Right lobe of liver (tissue), 6 donors: Measurements from ENCODE around the gene NPC1. TPM values are rescaled to one million over a fixed set of nuclear protein-coding genes. Genes with fewer than 3 reads are reported as not detected.

ENCODE experiments used
- ATAC-seq, 4 donors: fragments of 200-7000 bp; cut with Tn5 transposase; one replicate each; pipeline ENCODE4 v1.9.1; 2020; ENCODE audit warnings: mild to moderate bottlenecking in 4 of 4, moderate library complexity in 4 of 4
- DNase-seq, 3 donors: peaks; one replicate each; pipeline ENCODE4 v3.0.0-alpha.2; 2020
- H3K27ac ChIP-seq, 3 donors: fragments of 200-600 bp; one replicate each; pipeline ENCODE4 v1.8.0; 2022
- H3K27me3 ChIP-seq, 2 donors: fragments of 200-600 bp; one replicate each; pipeline ENCODE4 v1.8.0; 2022
- H3K36me3 ChIP-seq, 4 donors: fragments of 200-600 bp; sonication (generic) in 1 of 4; one replicate each; pipeline versions ENCODE4 v1.5.1 to v1.8.0; 2017 to 2022; ENCODE audit warnings: control low read depth in 1 of 4
- H3K4me1 ChIP-seq, 4 donors: fragments of 200-600 bp; sonication (generic) in 1 of 4; one replicate each; pipeline versions ENCODE4 v1.5.1 to v1.8.0; 2017 to 2022; ENCODE audit warnings: control low read depth in 1 of 4
- H3K4me3 ChIP-seq, 3 donors: fragments of 200-600 bp; one replicate each; pipeline ENCODE4 v1.8.0; 2022
- H3K9me3 ChIP-seq, 4 donors: fragments of 200-600 bp; sonication (generic) in 1 of 4; one replicate each; pipeline versions ENCODE4 v1.5.1 to v1.8.0; 2017 to 2022; ENCODE audit warnings: control low read depth in 1 of 4
- CTCF ChIP-seq, 4 donors: fragments of 200-600 bp in 3 of 4; fragments of 450-650 bp in 1 of 4; IDR thresholded peaks; one replicate each; pipeline versions ENCODE4 v1.5.1 to v1.8.0; 2016 to 2022; ENCODE audit warnings: antibody characterized with exemption in 4 of 4, mild to moderate bottlenecking in 2 of 4
- POLR2A ChIP-seq: fragments of 450-650 bp; IDR thresholded peaks from one replicate; pipeline ENCODE4 v1.6.1; 2017; ENCODE audit warnings: antibody characterized with exemption, mild to moderate bottlenecking
- WGBS: methylation state at CpG from one replicate; pipeline ENCODE4 v1.1.6; 2018; ENCODE audit warnings: low coverage, low lambda C conversion rate; ENCODE audit not compliant: insufficient coverage; ENCODE audit errors: missing lambda C conversion rate; 5-methylcytosine and 5-hydroxymethylcytosine counted together
- intact Hi-C, 2 donors: fragments of 100-400 bp; cut with DNase I; formaldehyde crosslinking; loops; one replicate each; pipeline versions ENCODE4 v1.11.2 to v1.14.1; 2022
- total RNA-seq, 6 experiments: library from RNA; depleted of rRNA in 2 of 6; stranded (reverse); fragments of >200 nt in 2 of 6; fragmentation: NEBNext Ultra II Directional in 3 of 6; extraction: Animal tissue kit (Norgen Biotek cat#: 25700) in 3 of 6; gene quantifications; one replicate each; pipeline versions ENCODE4 v1.1.0 to v1.2.4, GENCODE V29; 2016 to 2023
- donor health status: DM: no; HTN: yes; CAD: no.
- donor health status: DM: no; HTN: no; CAD: no.
- donor health status: DM: no; HTN: no; CAD: no.
- donor health status: DM: no; HTN: yes; CAD: no.
- donor health status: DM: no; HTN: yes; CAD: no.

NPC1 gene
- total RNA-seq, 6 experiments from 2014 or later, result 11.9 to 31.2 (median 20.0) TPM

- Histone ChIP-seq H3K27ac (no peak overlapping the region), H3K4me1 (peaks cover 0 to 31% (median 6%) of the 10 kb centered on the region in 4 donors), H3K4me3 (no peak overlapping the region), H3K27me3 (no peaks in the 10 kb centered on the region), H3K36me3 (peaks cover 0 to 45% (median 7%) of the 10 kb centered on the region in 4 donors), H3K9me3 (no peaks in the 10 kb centered on the region)
- intact Hi-C loops, result no loop called here
- ATAC-seq (no peak), DNase-seq (no peak)
- TF ChIP-seq CTCF (IDR thresholded peaks at IDR 0.05), result no peak
- no peak for TF ChIP-seq POLR2A
- WGBS, result 75% methylated on average over 7 of the region's 7 CpGs
Observed at GRCh38 chr18:23568281-23569138, 17.8 kb downstream of the NPC1 start.

- Histone ChIP-seq H3K4me3 (no peak overlapping the region), H3K36me3 (peaks cover 0 to 45% (median 7%) of the 10 kb centered on the region in 4 donors), H3K27ac (no peak overlapping the region), H3K4me1 (peaks cover 0 to 24% (median 4%) of the 10 kb centered on the region in 4 donors), H3K9me3 (no peaks in the 10 kb centered on the region), H3K27me3 (no peaks in the 10 kb centered on the region)
- ATAC-seq, result no peak
- 83% methylated on average over 3 of the region's 3 CpGs for WGBS
- DNase-seq, result no peak
- TF ChIP-seq POLR2A, result no peak
- no peak for TF ChIP-seq CTCF (IDR thresholded peaks at IDR 0.05)
- intact Hi-C loops, result no loop called here
Observed at GRCh38 chr18:23567671-23568070, 18.6 kb downstream of the NPC1 start.

GRCh38 chr18:23565916-23566547, 20.3 kb downstream of the NPC1 start:
- intact Hi-C loops, result no loop called here
- TF ChIP-seq CTCF (IDR thresholded peaks at IDR 0.05), result no peak
- TF ChIP-seq POLR2A, result no peak
- H3K4me3 ChIP-seq, result no peak overlapping the region
- H3K4me1 ChIP-seq, result peaks cover 0 to 13% (median 0%) of the 10 kb centered on the region in 4 donors
- peak in 1 of 4 donors; percentile 65 for ATAC-seq
- peaks cover 0 to 53% (median 6%) of the 10 kb centered on the region in 4 donors for H3K36me3 ChIP-seq
- 54% methylated on average over 2 of the region's 3 CpGs for WGBS
- no peaks in the 10 kb centered on the region for H3K27me3 ChIP-seq
- no peak for DNase-seq
- no peaks in the 10 kb centered on the region for H3K9me3 ChIP-seq
- no peak overlapping the region for H3K27ac ChIP-seq

- ATAC-seq (peak in 1 of 4 donors; percentile 61), DNase-seq (no peak)
- H3K9me3 ChIP-seq, result no peaks in the 10 kb centered on the region
- H3K27ac ChIP-seq, result no peak overlapping the region
- H3K36me3 ChIP-seq, result peaks cover 0 to 64% (median 6%) of the 10 kb centered on the region in 4 donors
- no peak overlapping the region for H3K4me3 ChIP-seq
- intact Hi-C loops, result no loop called here
- TF ChIP-seq POLR2A, result no peak
- TF ChIP-seq CTCF (IDR thresholded peaks at IDR 0.05), result no peak
- WGBS, result 100% methylated on average over 2 of the region's 2 CpGs
- no peaks in the 10 kb centered on the region for H3K27me3 ChIP-seq
- H3K4me1 ChIP-seq, result no peaks in the 10 kb centered on the region
Observed at GRCh38 chr18:23563377-23564043, 22.8 kb downstream of the NPC1 start.
